Neural cell (in vitro differentiated cells): ENCODE data around the gene CAMK2G. TPM values are rescaled to one million over a fixed set of nuclear protein-coding genes. Genes with fewer than 3 reads are reported as not detected.

Source experiments
- H2AFZ ChIP-seq: fragments of 200-600, 300-800 bp; sonication (generic), shearing (Covaris generic); 2 replicates; pipeline ENCODE4 v1.6.0; 2014; ENCODE audit warnings: low read depth, mild to moderate bottlenecking, antibody characterized with exemption, low read length, moderate library complexity
- H3F3A ChIP-seq: fragments of 200-600 bp; shearing (Covaris generic); 2 replicates; pipeline ENCODE4 v1.6.1; 2016; ENCODE audit warnings: mild to moderate bottlenecking, moderate library complexity, mixed read lengths, antibody characterized with exemption, low read length; ENCODE audit not compliant: insufficient read depth, poor library complexity, severe bottlenecking
- H3K27ac ChIP-seq: fragments of 200-600, 300-800 bp; sonication (generic), shearing (Covaris generic); 2 replicates; pipeline ENCODE4 v1.5.1; 2014; ENCODE audit warnings: mild to moderate bottlenecking, low read length, moderate library complexity
- H3K27me3 ChIP-seq: fragments of 300-800, 200-600 bp; sonication (generic), shearing (Covaris generic); 2 replicates; pipeline ENCODE4 v1.6.0; 2014; ENCODE audit warnings: mild to moderate bottlenecking, low read depth, low read length, moderate library complexity; ENCODE audit not compliant: insufficient read depth
- H3K36me3 ChIP-seq: fragments of 300-800, 200-600 bp; sonication (generic), shearing (Covaris generic); 2 replicates; pipeline ENCODE4 v1.5.1; 2014; ENCODE audit warnings: mild to moderate bottlenecking, antibody characterized with exemption, low read length, moderate library complexity; ENCODE audit not compliant: insufficient read depth
- H3K4me2 ChIP-seq: fragments of 300-800, 200-600 bp; sonication (generic), shearing (Covaris generic); 2 replicates; pipeline ENCODE4 v1.6.0; 2014; ENCODE audit warnings: mild to moderate bottlenecking, low read length
- H3K4me3 ChIP-seq: fragments of 300-800, 200-600 bp; sonication (generic), shearing (Covaris generic); 2 replicates; pipeline ENCODE4 v1.5.1; 2014; ENCODE audit warnings: mild to moderate bottlenecking, low read length, moderate library complexity
- H3K79me2 ChIP-seq: fragments of 200-600 bp; shearing (Covaris generic); replicated peaks from 2 replicates; pipeline ENCODE4 v1.6.0; 2014; ENCODE audit warnings: mild to moderate bottlenecking, low read length, moderate library complexity; ENCODE audit not compliant: insufficient read depth
- H3K9ac ChIP-seq: fragments of 300-800, 200-600 bp; sonication (generic), shearing (Covaris generic); 2 replicates; pipeline ENCODE4 v1.6.1; 2016; ENCODE audit warnings: mild to moderate bottlenecking, low read length, mixed read lengths
- H3K9me2 ChIP-seq: fragments of 200-600 bp; shearing (Covaris generic); 2 replicates; pipeline ENCODE4 v1.6.1; 2016; ENCODE audit warnings: mild to moderate bottlenecking, low read length, mixed read lengths; ENCODE audit not compliant: insufficient read depth
- H3K9me3 ChIP-seq: fragments of 200-600, 300-800 bp; sonication (generic), shearing (Covaris generic); 2 replicates; pipeline ENCODE4 v1.6.1; 2016; ENCODE audit warnings: mild to moderate bottlenecking, mixed run types, low read length, moderate library complexity, mixed read lengths
- H4K20me1 ChIP-seq: fragments of 200-600 bp; shearing (Covaris generic); 2 replicates; pipeline ENCODE4 v1.6.1; 2016; ENCODE audit warnings: mild to moderate bottlenecking, mixed run types; ENCODE audit not compliant: insufficient read depth
- CTCF ChIP-seq: fragments of 450-650 bp; IDR thresholded peaks from 2 replicates; pipeline ENCODE4 v1.5.1; 2014; ENCODE audit warnings: antibody characterized with exemption, mild to moderate bottlenecking, moderate library complexity; ENCODE audit not compliant: poor library complexity, severe bottlenecking
- EP300 ChIP-seq: fragments of 450-650 bp; conservative IDR thresholded peaks from 2 replicates; pipeline ENCODE4 v1.6.1; 2014; ENCODE audit warnings: antibody characterized with exemption, mild to moderate bottlenecking, moderate library complexity; ENCODE audit not compliant: poor library complexity, severe bottlenecking
- EZH2 ChIP-seq: fragments of 200-600, 300-800 bp; shearing (Covaris generic), sonication (generic); IDR thresholded peaks from 2 replicates; pipeline ENCODE4 v1.6.1; 2014; ENCODE audit warnings: antibody characterized with exemption, low read length, borderline replicate concordance, mild to moderate bottlenecking; ENCODE audit not compliant: insufficient read depth, poor library complexity, severe bottlenecking
- MXI1 ChIP-seq: fragments of 450-650 bp; conservative IDR thresholded peaks from 2 replicates; pipeline ENCODE4 v1.6.1; 2014; ENCODE audit warnings: antibody characterized with exemption, mild to moderate bottlenecking; ENCODE audit not compliant: poor library complexity, severe bottlenecking
- POLR2AphosphoS5 ChIP-seq: IDR thresholded peaks from 2 replicates; pipeline ENCODE4 v1.6.1; 2012
- RAD21 ChIP-seq: fragments of 450-650 bp; conservative IDR thresholded peaks from 2 replicates; pipeline ENCODE4 v1.6.1; 2014; ENCODE audit warnings: antibody characterized with exemption, mild to moderate bottlenecking, moderate library complexity
- REST ChIP-seq: IDR thresholded peaks from 2 replicates; pipeline ENCODE4 v1.6.1; 2012; ENCODE audit warnings: borderline replicate concordance
- SMC3 ChIP-seq: fragments of 450-650 bp; conservative IDR thresholded peaks from 2 replicates; pipeline ENCODE4 v1.6.1; 2014; ENCODE audit warnings: antibody characterized with exemption, mild to moderate bottlenecking, moderate library complexity; ENCODE audit not compliant: poor library complexity
- TAF1 ChIP-seq: IDR thresholded peaks from 2 replicates; pipeline ENCODE4 v1.6.1; 2012; ENCODE audit warnings: low read depth
- polyA plus RNA-seq: library from polyadenylated mRNA; depleted of rRNA; stranded (reverse); fragments of >200 nt; gene quantifications from 2 replicates; pipeline ENCODE4 v1.2.3, GENCODE V29; 2014

CAMK2G gene
- polyA plus RNA-seq, 1 donor from 2014 or later: 55.4 TPM

GRCh38 chr10:73790886-73791625 is 83.3 kb downstream of the CAMK2G start:
- Histone ChIP-seq H3K9me2 (no peaks in the 10 kb centered on the region), H3K27me3 (no peaks in the 10 kb centered on the region), H4K20me1 (peaks cover 3% of the 10 kb centered on the region), H3K9me3 (no peaks in the 10 kb centered on the region), H3K36me3 (no peaks in the 10 kb centered on the region), H2AFZ (no peak overlapping the region), H3F3A (no peaks in the 10 kb centered on the region), H3K9ac (no peak overlapping the region), H3K79me2 (peaks cover 20% of the 10 kb centered on the region), H3K4me2 (no peak overlapping the region), H3K27ac (no peak overlapping the region), H3K4me3 (no peak overlapping the region)
- TF ChIP-seq RAD21 (no peak), SMC3 (no peak), TAF1 (no peak), MXI1 (no peak), EP300 (no peak), CTCF (no peak)

- Histone ChIP-seq H3F3A (no peaks in the 10 kb centered on the region), H3K36me3 (no peaks in the 10 kb centered on the region), H3K9me3 (no peaks in the 10 kb centered on the region), H3K9ac (no peak overlapping the region), H3K27ac (no peak overlapping the region), H3K9me2 (no peaks in the 10 kb centered on the region), H3K4me3 (no peak overlapping the region), H3K4me2 (no peak overlapping the region), H3K79me2 (peaks cover 26% of the 10 kb centered on the region), H2AFZ (no peak overlapping the region), H4K20me1 (peaks cover 3% of the 10 kb centered on the region), H3K27me3 (no peaks in the 10 kb centered on the region)
- no peak for TF ChIP-seq EP300
- TF ChIP-seq EZH2: no peak
- TF ChIP-seq RAD21: no peak
- no peak for TF ChIP-seq MXI1
- no peak for TF ChIP-seq SMC3
- no peak for TF ChIP-seq TAF1
- TF ChIP-seq CTCF: no peak
- no peak for TF ChIP-seq REST
- no peak for TF ChIP-seq POLR2AphosphoS5
Observed at GRCh38 chr10:73789659-73790055, 84.7 kb downstream of the CAMK2G start.
